Measurements from ENCODE around the gene KRTAP21-3.

GRCh38 chr21:30668776-30669175, 49.8 kb downstream of the KRTAP21-3 start:
- TF ChIP-seq CTCF (IDR thresholded peaks at IDR 0.05): no peak
- TF ChIP-seq POLR2A (IDR thresholded peaks at IDR 0.05): no peak
